OCI-LY7 (cell line): ENCODE results near the gene DGKE.

Experiments
- CTCF ChIP-seq: fragments of 200-600 bp; sonication (generic); conservative IDR thresholded peaks from 2 replicates; pipeline ENCODE4 v1.5.1; 2014; ENCODE audit warnings: mild to moderate bottlenecking, antibody characterized with exemption, low read length, moderate library complexity, mixed read lengths
- EZH2phosphoT487 ChIP-seq: fragments of 200-600 bp; sonication (generic); IDR thresholded peaks from 2 replicates; pipeline ENCODE4 v1.6.1; 2018; ENCODE audit warnings: low read depth, borderline replicate concordance, mild to moderate bottlenecking, mixed run types, antibody characterized with exemption, low read length, moderate library complexity, mixed read lengths

DNA sequence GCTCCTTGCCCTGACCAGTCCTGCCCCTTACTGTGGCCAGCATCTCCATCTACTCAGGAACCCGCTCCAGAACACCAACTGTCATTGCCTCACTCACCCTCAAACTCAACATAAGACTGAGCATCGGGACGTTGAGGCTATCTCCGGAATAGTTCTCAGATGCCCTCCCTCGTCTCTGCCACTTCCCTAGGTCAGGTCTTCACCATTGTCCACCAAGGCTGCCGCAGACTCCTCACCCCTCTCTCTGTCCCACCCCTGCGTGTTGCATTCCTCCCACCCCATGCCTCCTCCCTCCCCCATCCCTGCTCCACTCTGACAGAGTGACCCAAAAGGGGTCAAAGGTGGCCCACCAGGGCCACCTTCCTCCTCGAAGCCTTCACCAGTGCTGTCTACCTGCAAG lies 37.4 kb upstream of the DGKE start:
- no peak for TF ChIP-seq CTCF
- no peak for TF ChIP-seq EZH2phosphoT487
